DOHH2 (cell line): ENCODE measurements around the gene OXTR.

ENCODE experiments used
- CTCF ChIP-seq: fragments of 200-600 bp; sonication (generic); IDR thresholded peaks from one replicate; pipeline ENCODE4 v1.5.1; 2014; ENCODE audit warnings: antibody characterized with exemption, mild to moderate bottlenecking, low read depth, low read length; ENCODE audit not compliant: poor library complexity, severe bottlenecking
- EZH2phosphoT487 ChIP-seq: fragments of 200-600 bp; sonication (generic); IDR thresholded peaks from 2 replicates; pipeline ENCODE4 v1.6.1; 2017; ENCODE audit warnings: borderline replicate concordance, mild to moderate bottlenecking, antibody characterized with exemption, low read length, moderate library complexity, mixed read lengths

DNA sequence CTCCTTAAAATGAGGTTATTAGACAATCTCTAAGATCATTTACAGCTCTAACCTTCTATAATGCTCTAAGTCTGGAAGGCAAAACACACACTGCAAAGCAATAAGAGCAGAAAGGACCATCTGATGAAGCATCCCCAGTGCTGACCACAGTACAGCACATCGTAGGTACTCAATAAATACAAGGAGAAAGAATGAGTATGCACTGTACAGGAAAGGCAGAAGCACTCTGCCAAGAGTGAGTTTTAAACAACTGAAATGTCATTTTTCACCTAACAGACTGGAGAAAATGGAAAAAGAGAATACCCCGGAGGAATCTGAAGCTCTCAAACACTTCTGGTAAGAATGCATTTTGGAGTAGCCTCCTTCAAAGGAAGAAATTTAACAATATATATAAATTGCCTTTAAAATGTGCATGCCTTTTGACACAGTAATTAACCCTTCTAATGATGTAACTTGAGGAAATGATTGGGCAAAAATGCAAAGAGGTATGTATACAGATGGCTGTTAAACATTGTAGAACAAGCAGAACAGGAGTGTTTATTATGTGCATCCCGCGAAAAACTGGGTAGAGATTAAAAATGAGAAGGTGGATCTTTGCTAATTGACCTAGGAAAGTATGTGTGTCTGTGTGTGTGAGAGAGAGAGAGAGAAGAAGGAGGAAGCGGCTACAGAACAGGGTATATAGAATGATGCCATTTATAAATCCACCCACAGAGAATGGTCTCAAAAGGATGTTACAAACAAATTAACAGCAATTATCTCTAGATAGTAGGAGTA lies 8.0 kb upstream of the OXTR start:
- TF ChIP-seq CTCF, result no peak
- no peak for TF ChIP-seq EZH2phosphoT487
